ENCODE data around the gene ODC1. TPM values are rescaled to one million over a fixed set of nuclear protein-coding genes. Genes with fewer than 3 reads are reported as not detected.

The ODC1 gene
- polyA plus RNA-seq, 1 of the 3 experiments (the other 2 are of a cell fraction) = 253 TPM

DNA sequence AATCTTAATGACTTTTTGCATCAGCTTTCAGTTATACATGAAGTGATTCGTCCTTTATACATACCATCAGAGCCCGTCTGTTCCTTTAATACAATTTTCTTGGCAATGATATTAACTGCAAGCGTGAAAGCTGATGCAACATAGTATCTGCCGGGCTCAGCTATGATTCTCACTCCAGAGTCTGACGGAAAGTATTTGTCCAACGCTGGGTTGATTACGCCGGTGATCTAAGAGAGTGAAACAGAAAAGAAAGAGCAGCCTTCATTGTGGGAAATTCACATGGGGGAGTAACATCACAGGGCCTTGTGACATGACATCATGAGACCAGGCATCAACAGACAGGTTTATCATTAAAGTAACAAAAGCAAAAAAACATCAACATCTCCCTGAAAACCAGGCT, 6.2 kb downstream of the ODC1 start:
- no peak for DNase-seq
- Histone ChIP-seq H3K4me1 (ENCODE audit: control insufficient read depth in 1 of 2, insufficient read depth in 2 of 2, low read depth in 1 of 2, low read length in 1 of 2) (peaks cover 10 to 22% of the 10 kb centered on the region in 2 experiments), H3K4me2 (no peak overlapping the region), H3K9me2 (no peaks in the 10 kb centered on the region), H3K9ac (no peak overlapping the region), H3F3A (replicated peaks; ENCODE audit: insufficient read depth) (peaks cover 49% of the 10 kb centered on the region), H3K79me2 (ENCODE audit: insufficient read depth) (peaks cover 46% of the 10 kb centered on the region), H3K4me3 (ENCODE audit: low read depth in 2 of 2, low read length in 1 of 2) (no peak overlapping the region), H3K27ac (ENCODE audit: low read depth in 2 of 2, low read length in 1 of 2) (no peak overlapping the region), H4K20me1 (ENCODE audit: insufficient read depth) (peaks cover 59% of the 10 kb centered on the region), H3K9me3 (no peaks in the 10 kb centered on the region), H3K27me3 (ENCODE audit: insufficient read depth) (no peaks in the 10 kb centered on the region), H3K36me3 (replicated peaks in 1 of 2; ENCODE audit: control insufficient read depth in 1 of 2, insufficient read depth in 2 of 2, low read length in 1 of 2) (peaks cover 66% of the 10 kb centered on the region in 2 experiments), H2AFZ (ENCODE audit: low read depth) (no peak overlapping the region)
- 92% methylated on average over 8 of the region's 8 CpGs for WGBS (ENCODE audit: low lambda C conversion rate)
- ChIA-PET CTCF (interaction anchor here (1.5 to 14.3 kb wide), 2 partner anchors 32 to 367 kb away, joined by 4 to 373 read pairs; partner anchors contain the start of gene CYS1), POLR2A (interaction anchor here (1.2 kb wide), 1 partner anchor 10 kb away, joined by 3 read pairs; no protein-coding TSS in a partner anchor)
- TF ChIP-seq MEF2A (IDR thresholded peaks at IDR 0.05; ENCODE audit: borderline replicate concordance, low read depth) (no peak), ELF1 (IDR thresholded peaks at IDR 0.05) (no peak), GATA2 (CRISPR knock-in tag; IDR thresholded peaks at IDR 0.05) (no peak), POLR2AphosphoS5 (IDR thresholded peaks at IDR 0.05; ENCODE audit: low read depth, low read length) (no peak), SMC3 (IDR thresholded peaks at IDR 0.05; ENCODE audit: low read depth, low read length) (no peak)

DNA sequence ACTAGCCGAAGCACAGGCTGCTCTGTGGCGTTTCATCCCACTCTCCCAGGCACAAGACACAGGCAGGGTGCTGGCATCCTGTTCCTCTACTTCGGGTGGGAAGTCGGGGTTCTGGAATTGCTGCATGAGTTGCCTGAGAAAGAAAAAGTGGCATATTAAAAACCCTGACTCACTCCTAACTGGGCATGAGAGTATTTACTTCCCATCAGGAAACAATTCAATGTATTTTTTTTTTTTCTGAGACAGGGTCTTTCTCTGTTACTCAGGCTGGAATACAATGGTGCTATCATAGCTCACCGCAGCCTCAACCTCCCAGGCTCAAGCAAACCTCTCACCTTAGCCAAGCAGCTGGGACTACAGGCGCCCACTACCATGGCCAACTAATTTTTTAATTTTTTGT, 7.4 kb downstream of the ODC1 start:
- ChIA-PET POLR2A (no interaction called here), CTCF (interaction anchor here (2.7 to 14.3 kb wide), 3 partner anchors 219 to 366 kb away, joined by 8 to 413 read pairs (median 373); partner anchors contain the start of genes CYS1 and RRM2)
- no peak for DNase-seq
- Histone ChIP-seq H3K27ac (ENCODE audit: low read depth in 2 of 2, low read length in 1 of 2) (no peak overlapping the region), H3K36me3 (replicated peaks in 1 of 2; ENCODE audit: control insufficient read depth in 1 of 2, insufficient read depth in 2 of 2, low read length in 1 of 2) (peaks cover 66% of the 10 kb centered on the region in 2 experiments), H3F3A (replicated peaks; ENCODE audit: insufficient read depth) (peaks cover 51% of the 10 kb centered on the region), H3K27me3 (ENCODE audit: insufficient read depth) (no peaks in the 10 kb centered on the region), H3K4me1 (ENCODE audit: control insufficient read depth in 1 of 2, insufficient read depth in 2 of 2, low read depth in 1 of 2, low read length in 1 of 2) (peaks cover 2 to 14% of the 10 kb centered on the region in 2 experiments; a peak in 3 of 4 replicates), H3K9me3 (no peaks in the 10 kb centered on the region), H4K20me1 (ENCODE audit: insufficient read depth) (peaks cover 47% of the 10 kb centered on the region), H3K4me3 (ENCODE audit: low read depth in 2 of 2, low read length in 1 of 2) (no peak overlapping the region), H3K4me2 (no peak overlapping the region), H3K9me2 (no peaks in the 10 kb centered on the region), H2AFZ (ENCODE audit: low read depth) (no peak overlapping the region), H3K9ac (no peak overlapping the region), H3K79me2 (ENCODE audit: insufficient read depth) (peaks cover 34% of the 10 kb centered on the region)
- TF ChIP-seq SMC3 (IDR thresholded peaks at IDR 0.05; ENCODE audit: low read depth, low read length) = no peak
- no peak for TF ChIP-seq FOXJ3 (CRISPR knock-in tag; IDR thresholded peaks at IDR 0.05)
- TF ChIP-seq, protein P1, sequence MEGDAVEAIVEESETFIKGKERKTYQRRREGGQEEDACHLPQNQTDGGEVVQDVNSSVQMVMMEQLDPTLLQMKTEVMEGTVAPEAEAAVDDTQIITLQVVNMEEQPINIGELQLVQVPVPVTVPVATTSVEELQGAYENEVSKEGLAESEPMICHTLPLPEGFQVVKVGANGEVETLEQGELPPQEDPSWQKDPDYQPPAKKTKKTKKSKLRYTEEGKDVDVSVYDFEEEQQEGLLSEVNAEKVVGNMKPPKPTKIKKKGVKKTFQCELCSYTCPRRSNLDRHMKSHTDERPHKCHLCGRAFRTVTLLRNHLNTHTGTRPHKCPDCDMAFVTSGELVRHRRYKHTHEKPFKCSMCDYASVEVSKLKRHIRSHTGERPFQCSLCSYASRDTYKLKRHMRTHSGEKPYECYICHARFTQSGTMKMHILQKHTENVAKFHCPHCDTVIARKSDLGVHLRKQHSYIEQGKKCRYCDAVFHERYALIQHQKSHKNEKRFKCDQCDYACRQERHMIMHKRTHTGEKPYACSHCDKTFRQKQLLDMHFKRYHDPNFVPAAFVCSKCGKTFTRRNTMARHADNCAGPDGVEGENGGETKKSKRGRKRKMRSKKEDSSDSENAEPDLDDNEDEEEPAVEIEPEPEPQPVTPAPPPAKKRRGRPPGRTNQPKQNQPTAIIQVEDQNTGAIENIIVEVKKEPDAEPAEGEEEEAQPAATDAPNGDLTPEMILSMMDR (IDR thresholded peaks at IDR 0.05) = no peak
- no peak for TF ChIP-seq TAF1 (IDR thresholded peaks at IDR 0.05; ENCODE audit: borderline replicate concordance, low read depth, low read length)
- no peak for TF ChIP-seq YY1 (IDR thresholded peaks at IDR 0.05; ENCODE audit: low read depth)
- TF ChIP-seq EP300 (IDR thresholded peaks at IDR 0.05; ENCODE audit: borderline replicate concordance in 1 of 2, low read depth in 1 of 2, low read length in 1 of 2) = no peak
- 97% methylated on average over 6 of the region's 6 CpGs for WGBS (ENCODE audit: low lambda C conversion rate)
